ENCODE data around the gene FSTL4. TPM values are rescaled to one million over a fixed set of nuclear protein-coding genes. Genes with fewer than 3 reads are reported as not detected.
"Not testable (repeated sequence)": the region's sequence is repeated elsewhere in the genome, so short reads cannot be mapped to it uniquely, and the experiment has no call there.

FSTL4 gene
- total RNA-seq, 2 donors from 2014 or later: 0.46 TPM; not detected in 1

GRCh38 chr5:133445204-133445603 is 167.1 kb downstream of the FSTL4 start:
- DNase-seq (ENCODE audit: low spot score); intact Hi-C loops (cut with DNase I): not testable (repeated sequence)

GRCh38 chr5:133444711-133445110 is 167.6 kb downstream of the FSTL4 start:
- DNase-seq (ENCODE audit: low spot score): no peak
- intact Hi-C loops (cut with DNase I): no loop called here

DNA sequence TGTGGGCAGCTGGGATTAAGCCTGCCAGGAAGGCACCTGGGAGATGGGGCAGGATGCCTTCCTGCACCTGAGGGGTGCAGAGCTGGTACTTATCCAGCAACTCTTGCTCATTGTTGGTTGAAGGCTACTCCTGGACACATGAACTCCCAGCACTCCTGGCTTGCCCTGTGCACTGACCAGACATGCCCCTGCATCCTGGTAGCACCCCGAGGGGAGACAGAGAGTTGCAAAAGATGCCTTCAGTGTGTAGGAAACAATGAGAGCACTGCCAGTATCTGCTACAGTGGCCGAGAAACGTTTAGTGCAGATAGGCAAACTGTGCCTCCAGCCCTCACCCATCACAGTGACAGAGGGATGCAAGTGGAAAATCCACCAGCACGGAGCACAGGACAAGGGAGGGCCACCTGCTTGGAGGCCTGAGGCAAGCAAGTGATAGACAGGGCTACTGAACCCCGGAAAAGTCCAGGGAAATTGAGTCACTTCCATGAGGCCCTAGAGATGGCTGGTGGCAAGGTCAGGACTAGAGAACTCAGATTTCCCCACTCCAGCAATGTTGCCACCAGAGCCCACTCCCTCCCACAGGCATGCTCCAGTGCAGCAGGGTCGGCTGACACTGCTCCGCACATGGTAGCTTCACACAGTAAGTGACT is 171.1 kb downstream of the FSTL4 start:
- no peak for DNase-seq (ENCODE audit: low spot score)
- intact Hi-C loops (cut with DNase I): no loop called here

- DNase-seq (ENCODE audit: low spot score): no peak
- intact Hi-C loops (cut with DNase I): no loop called here
Measured at GRCh38 chr5:133440467-133441115, 171.8 kb downstream of the FSTL4 start.

- intact Hi-C loops (cut with DNase I): loop anchor here in 1 of 2 donors (10.0 kb wide), 1 partner anchor 425 kb away; no protein-coding TSS in a partner anchor
- DNase-seq (ENCODE audit: low spot score): no peak
Measured at GRCh38 chr5:133439859-133440258, 172.5 kb downstream of the FSTL4 start.

DNA sequence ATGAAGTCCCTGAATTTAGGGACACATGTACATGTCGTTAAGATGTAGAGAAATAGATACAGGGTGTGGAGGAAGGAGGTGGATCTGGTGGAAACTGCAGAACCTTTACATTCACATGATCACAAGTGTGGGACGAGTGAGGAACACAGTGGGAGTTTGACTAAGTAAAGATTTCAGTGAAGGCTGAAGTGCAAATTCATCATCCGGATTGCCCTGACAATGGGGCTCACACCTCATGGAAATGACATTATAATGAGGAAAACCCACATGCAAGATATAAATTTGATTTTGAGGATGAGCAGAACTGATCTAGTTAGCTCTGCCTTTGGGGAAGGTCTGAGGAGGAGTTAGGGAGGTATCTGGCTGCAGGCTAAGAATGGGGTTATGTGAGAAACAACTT is 173.9 kb downstream of the FSTL4 start:
- intact Hi-C loops (cut with DNase I): loop anchor here in 1 of 2 donors (10.0 kb wide), 1 partner anchor 426 kb away; no protein-coding TSS in a partner anchor
- DNase-seq (ENCODE audit: low spot score): no peak

- DNase-seq (ENCODE audit: low spot score): no peak
- intact Hi-C loops (cut with DNase I): loop anchor here in 1 of 2 donors (10.0 kb wide), 1 partner anchor 430 kb away; no protein-coding TSS in a partner anchor
Measured at GRCh38 chr5:133434336-133434735, 178.0 kb downstream of the FSTL4 start.

- no peak for DNase-seq (ENCODE audit: low spot score)
- intact Hi-C loops (cut with DNase I): loop anchor here in 1 of 2 donors (10.0 kb wide), 1 partner anchor 431 kb away; no protein-coding TSS in a partner anchor
Measured at GRCh38 chr5:133433641-133434040, 178.7 kb downstream of the FSTL4 start.

DNA sequence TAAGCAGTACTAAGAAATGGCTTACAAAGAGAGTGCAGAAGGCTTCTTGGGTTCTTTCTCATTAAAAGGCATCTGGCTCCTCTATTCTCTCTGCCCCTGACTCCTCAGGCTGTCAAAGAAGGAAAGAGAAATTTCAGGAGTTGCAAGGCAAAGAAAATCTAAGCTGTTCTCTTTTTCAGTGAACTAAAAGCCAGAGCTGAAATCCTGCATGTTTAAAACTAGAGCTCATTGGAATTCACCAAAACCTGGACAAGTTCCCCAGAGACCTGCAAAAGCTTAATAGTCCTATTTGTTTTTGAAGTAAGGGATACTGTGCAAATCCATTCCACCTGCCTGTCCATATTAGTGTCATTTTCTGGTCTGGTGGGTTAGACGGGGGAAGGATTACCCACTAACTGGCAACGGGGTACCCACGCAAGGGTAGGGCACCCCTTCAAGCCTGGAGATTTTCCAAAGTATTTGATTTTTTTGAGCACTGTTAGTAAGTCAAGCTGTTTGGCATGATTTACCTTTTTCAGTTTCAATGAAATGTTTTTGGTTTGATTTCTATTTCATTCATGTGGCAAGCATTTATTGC is 179.3 kb downstream of the FSTL4 start:
- no peak for DNase-seq (ENCODE audit: low spot score)
- intact Hi-C loops (cut with DNase I): loop anchor here in 1 of 2 donors (10.0 kb wide), 1 partner anchor 432 kb away; no protein-coding TSS in a partner anchor

DNA sequence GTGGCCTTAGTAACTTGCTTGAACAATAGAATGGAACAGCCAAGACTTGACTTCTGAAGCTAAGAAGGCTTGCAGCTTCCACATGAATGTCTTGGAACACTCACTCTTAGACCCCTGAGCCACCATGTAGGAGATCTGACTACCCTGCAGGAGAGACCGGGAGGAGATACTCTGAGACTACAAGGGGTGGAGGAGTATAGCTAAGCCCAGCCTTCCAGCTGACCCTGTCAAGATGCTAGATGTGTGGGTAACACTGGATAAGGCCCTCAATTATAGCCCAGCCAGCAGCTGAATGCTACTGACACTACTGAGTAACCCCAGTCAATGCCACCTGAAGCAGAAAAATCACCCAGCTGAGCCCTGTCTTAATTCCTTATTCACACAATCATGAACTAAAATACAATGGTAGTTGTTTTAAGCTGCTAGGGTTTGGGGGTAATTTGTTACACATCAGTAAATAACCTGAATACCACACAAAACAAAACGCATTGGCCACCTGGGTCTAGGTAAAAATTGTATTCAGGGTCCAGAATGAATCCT is 180.9 kb downstream of the FSTL4 start:
- no peak for DNase-seq (ENCODE audit: low spot score)
- intact Hi-C loops (cut with DNase I): loop anchor here in 1 of 2 donors (10.0 kb wide), 1 partner anchor 433 kb away; no protein-coding TSS in a partner anchor

- intact Hi-C loops (cut with DNase I): loop anchor here in 1 of 2 donors (10.0 kb wide), 1 partner anchor 435 kb away; no protein-coding TSS in a partner anchor
- no peak for DNase-seq (ENCODE audit: low spot score)
Measured at GRCh38 chr5:133430095-133430494, 182.2 kb downstream of the FSTL4 start.

DNA sequence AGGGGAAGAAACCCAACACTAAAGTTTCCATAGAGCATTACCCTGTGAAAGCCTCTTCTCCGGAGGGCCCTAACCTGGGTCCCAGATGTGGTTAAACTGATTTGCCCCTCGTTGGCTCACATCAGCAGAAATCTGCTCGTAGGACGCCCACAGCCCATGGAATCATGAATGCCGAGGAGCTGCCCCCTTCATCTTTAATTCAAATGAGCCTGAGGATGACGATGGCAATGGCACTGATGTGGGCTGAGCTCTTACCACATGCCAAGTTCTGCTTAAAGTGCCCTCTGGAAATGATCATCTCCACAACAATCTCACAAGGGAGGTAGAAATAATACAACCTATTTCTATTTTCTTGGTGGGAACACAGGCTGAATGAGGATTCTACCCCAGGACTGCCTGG is 183.3 kb downstream of the FSTL4 start:
- intact Hi-C loops (cut with DNase I): no loop called here
- no peak for DNase-seq (ENCODE audit: low spot score)

DNA sequence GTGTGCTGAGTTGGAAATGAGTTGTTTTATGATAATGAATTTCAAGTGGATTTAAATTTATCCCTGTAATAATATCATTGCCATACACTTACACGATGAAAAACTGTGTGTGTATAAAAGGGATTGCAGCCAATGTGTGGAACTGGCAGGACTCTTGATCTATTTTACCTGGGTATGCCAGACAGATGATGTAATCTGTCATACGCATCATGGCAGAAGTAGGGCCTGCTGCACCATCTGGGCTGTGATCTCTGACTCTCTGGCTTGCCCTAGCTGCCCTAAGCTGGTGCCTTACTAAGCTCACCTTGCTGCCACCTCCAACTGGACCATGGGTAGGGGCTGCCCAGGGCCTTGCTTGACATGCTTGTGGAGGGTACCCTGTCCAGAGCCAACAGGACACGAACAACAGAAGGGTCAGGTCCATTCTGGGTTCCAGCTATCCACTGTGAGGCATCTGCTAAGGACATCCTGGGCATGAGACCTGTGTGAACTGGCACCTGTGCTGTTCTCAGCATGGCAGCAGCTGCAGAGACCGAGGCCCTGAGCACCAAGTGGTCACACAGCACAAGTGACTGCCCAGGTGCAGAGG is 184.2 kb downstream of the FSTL4 start:
- DNase-seq (ENCODE audit: low spot score): no peak
- intact Hi-C loops (cut with DNase I): no loop called here

DNA sequence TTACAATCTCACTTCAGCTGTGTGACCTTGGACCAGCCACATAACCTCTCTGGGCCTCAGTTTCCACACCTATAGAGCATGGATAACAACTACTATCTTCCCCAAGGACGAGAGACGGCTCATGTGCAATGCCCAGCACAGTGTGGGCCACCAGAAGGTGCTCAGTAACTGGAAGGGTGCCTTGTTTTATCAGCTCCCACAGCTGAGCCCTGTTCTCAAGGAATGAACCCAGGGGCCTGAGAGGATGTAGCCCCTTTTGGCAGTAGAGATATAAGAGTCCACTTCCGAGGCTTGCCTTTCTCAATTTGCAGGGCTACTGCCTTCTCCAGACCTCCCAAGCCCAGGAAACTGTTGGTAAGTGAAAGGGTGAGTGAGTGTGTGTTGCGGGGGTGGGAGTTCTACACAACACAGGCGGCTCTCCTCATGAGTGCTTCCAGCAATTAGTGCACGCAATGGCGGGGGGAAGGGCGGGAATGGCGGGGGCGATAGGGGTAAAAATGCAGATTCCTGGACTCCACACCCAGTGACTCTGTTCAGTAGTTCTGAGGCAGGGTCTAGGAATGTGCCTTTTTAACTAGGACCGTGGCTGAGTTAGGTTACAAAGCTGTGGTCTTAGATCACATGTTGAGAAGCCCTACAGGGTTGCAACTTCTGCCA is 185.1 kb downstream of the FSTL4 start:
- intact Hi-C loops (cut with DNase I): no loop called here

DNA sequence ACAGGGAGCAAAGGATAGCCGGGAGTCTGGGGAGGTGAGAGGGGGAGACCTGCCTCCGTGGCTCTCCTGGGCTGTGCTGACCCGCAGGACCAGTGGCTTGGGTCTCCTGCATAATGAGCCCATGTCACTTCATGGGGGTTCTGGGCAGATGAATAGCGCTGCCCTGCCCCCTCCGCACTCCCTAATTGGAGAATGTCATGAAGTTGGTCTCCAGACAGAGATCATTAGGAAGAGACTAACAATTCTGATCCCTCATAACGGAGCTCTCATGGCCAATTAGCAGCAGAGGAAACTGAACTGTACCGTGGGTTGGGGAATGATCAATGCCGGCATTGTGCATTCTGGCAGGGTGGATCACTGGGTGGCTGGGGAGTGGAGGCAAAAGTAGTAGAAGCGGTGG is 186.1 kb downstream of the FSTL4 start:
- no peak for DNase-seq (ENCODE audit: low spot score)
- intact Hi-C loops (cut with DNase I): no loop called here

More for the DNA sequence above, 185.1 kb downstream of the FSTL4 start:
- no peak for DNase-seq (ENCODE audit: low spot score)

GRCh38 chr5:133425764-133426163 is 186.6 kb downstream of the FSTL4 start:
- no peak for DNase-seq (ENCODE audit: low spot score)
- intact Hi-C loops (cut with DNase I): no loop called here

DNA sequence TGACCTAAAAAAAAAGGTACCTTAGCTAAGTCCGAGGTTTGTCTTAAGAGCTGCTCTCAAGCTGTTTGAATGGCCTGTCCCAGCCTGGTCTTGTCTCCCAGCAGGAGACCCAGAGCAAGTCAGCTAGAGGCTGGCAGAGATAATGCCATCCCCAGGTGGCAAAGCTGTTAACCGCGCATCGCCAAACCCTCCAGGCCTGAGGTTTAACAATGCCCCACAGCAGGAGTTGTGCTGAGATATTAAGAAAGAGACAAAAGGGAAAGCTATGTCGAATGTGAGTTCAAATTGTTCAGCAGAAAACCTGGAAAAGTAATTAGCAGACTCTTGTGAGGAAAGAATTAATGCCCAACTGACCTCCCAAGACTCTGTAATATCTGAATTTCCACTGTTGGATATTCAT is 187.1 kb downstream of the FSTL4 start:
- no peak for DNase-seq (ENCODE audit: low spot score)
- intact Hi-C loops (cut with DNase I): no loop called here

DNA sequence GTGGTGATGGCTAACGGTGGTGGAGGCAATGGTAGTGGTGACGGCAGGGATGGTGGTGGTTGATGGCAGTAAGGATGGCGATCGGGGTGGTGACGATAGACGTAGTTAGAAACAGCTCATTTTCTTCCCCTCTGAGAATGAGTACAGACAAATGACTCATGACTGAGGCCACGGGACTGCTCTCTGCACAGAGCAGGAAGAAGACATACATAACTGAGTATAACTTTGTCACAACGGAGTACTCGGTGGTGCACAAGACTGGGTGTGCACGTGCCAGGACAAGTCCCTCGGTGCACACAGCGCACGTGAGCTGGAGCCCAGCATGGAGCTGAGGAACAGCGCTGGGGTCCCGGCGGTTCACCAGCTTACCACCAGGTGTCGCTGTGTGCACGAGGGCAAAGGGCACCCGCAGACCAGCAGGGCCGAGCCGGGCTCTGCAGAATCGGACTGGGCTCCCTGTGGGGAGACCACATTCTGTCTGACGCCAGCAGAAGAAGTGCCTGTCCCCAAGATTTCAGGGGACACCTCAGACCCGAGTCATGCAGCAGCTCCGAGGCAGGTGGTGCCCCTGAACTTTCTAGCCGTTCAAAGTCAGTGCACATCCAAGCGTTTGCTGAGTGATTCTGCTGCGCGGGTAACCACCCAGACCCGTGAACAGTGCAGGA is 188.6 kb downstream of the FSTL4 start:
- DNase-seq (ENCODE audit: low spot score): peak; percentile 89
- intact Hi-C loops (cut with DNase I): no loop called here
